WI38 (cell line): Measurements from ENCODE around the gene TMED10.

Experiments used
- H3K4me3 ChIP-seq: 2 replicates; pipeline ENCODE4 v1.5.1; 2011; ENCODE audit warnings: low read depth, mild to moderate bottlenecking, control low read depth, low read length
- CTCF ChIP-seq: IDR thresholded peaks from 2 replicates; pipeline ENCODE4 v1.5.1; 2012; ENCODE audit warnings: low read depth, mild to moderate bottlenecking, control low read depth, low read length

TMED10 gene

GRCh38 chr14:75216427-75217006, 40.1 kb upstream of the TMED10 start:
- no peak overlapping the region for H3K4me3 ChIP-seq
- no peak for TF ChIP-seq CTCF

DNA sequence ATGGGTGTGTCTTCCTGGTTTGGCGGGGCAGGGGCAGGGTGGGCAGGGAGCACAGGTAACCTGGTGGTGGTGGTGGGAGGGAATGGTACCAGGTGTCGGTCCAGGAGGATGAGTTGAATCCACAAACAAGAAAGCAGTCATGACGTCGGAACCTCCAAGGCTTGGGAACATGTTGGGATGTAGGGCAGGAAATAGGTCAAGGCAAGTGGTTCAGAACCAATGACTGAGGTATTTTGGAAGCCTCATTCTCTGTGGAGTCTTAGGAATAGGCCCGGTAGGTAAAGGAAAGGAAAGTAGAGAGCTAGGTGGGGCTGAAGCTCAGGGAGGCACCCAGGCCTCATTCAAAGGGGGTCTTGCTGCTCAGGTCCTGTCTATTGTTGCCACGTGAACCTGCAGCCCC, 39.1 kb upstream of the TMED10 start:
- H3K4me3 ChIP-seq, result no peak overlapping the region
- no peak for TF ChIP-seq CTCF

- H3K4me3 ChIP-seq, result no peak overlapping the region
- TF ChIP-seq CTCF, result no peak
These were observed 38.1 kb upstream of the TMED10 start for GRCh38 chr14:75214558-75214957.

DNA sequence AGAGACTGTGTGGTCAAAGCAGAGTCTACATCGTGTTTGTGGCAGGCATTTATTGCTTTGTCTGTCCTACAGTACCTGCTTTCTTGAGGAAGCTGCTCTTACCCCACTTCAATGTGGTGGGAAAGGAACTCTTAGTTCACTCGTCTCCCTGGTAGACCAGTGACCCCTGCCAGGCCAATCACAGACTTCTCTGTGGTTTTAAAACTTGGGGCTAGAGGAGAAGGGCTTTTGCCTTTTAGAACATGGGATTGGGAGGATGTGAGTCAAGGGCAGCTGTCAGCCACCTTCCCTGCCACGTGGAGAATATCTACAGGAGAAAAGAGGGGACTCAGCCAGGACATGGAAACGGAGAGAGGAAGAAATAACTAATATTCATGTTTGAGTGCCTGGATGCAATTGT, 36.8 kb upstream of the TMED10 start:
- no peak overlapping the region for H3K4me3 ChIP-seq
- TF ChIP-seq CTCF, result no peak

- no peak for TF ChIP-seq CTCF
- no peak overlapping the region for H3K4me3 ChIP-seq
These were observed 32.4 kb upstream of the TMED10 start for GRCh38 chr14:75208843-75209242.

DNA sequence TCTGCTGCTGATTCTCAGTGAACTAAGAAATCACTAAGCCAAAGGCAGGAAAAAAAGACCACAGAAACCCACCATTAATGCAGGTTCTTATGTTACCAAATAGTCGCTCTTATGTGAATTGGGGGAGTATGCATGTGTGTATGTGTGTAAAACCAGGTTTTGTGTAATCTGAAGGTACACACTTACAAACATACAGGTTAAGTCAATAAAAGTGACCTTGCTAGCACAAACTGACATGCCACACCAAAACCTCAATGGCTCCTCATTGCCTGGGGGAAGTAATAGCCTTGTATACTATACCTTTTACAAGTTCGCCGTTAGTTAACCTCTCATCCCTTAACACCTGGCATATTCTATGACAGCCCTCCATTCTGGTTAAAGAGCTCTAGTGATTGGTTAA, 29.8 kb upstream of the TMED10 start:
- H3K4me3 ChIP-seq, result no peak overlapping the region
- TF ChIP-seq CTCF, result no peak

- no peak for TF ChIP-seq CTCF
- no peak overlapping the region for H3K4me3 ChIP-seq
These were observed 29.2 kb upstream of the TMED10 start for GRCh38 chr14:75205591-75205990.
